ENCODE measurements around the gene RASEF. TPM values are rescaled to one million over a fixed set of nuclear protein-coding genes. Genes with fewer than 3 reads are reported as not detected.

Gene RASEF
- polyA plus RNA-seq, 2 of the 4 experiments (the other 2 are of a cell fraction) = 5.1 to 8.8 TPM

- no peak overlapping the region for H3K4me2 ChIP-seq
- H3K4me1 ChIP-seq = no peaks in the 10 kb centered on the region
- ATAC-seq (no peak), DNase-seq (ENCODE audit: low read depth in 1 of 2, low spot score in 1 of 2) (no peak), FAIRE-seq (no peak)
- ChIA-PET CTCF (interaction anchor here (0.6 to 1.0 kb wide), 2 partner anchors 22 to 88 kb away, joined by 3 read pairs; no protein-coding TSS in a partner anchor), POLR2A (no interaction called here)
- no peak overlapping the region for H3K4me3 ChIP-seq
- TF ChIP-seq USF2 (IDR thresholded peaks at IDR 0.05) = no peak
- TF ChIP-seq ELK1 (IDR thresholded peaks at IDR 0.05; ENCODE audit: low read depth, low read length) = no peak
- TF ChIP-seq SREBF2 (IDR thresholded peaks at IDR 0.05) = no peak
- TF ChIP-seq NPAS2 (CRISPR knock-in tag; IDR thresholded peaks at IDR 0.05; ENCODE audit: borderline replicate concordance) = no peak
- no peak for TF ChIP-seq SMC3 (IDR thresholded peaks at IDR 0.05)
- no peak for TF ChIP-seq CBX8 (IDR thresholded peaks at IDR 0.05)
- TF ChIP-seq FOXS1 (CRISPR knock-in tag; IDR thresholded peaks at IDR 0.05) = no peak
- no peak for TF ChIP-seq ATOH8 (CRISPR knock-in tag; IDR thresholded peaks at IDR 0.05; ENCODE audit: low read depth)
- no peak for TF ChIP-seq GATA3 (IDR thresholded peaks at IDR 0.05; ENCODE audit: borderline replicate concordance)
- TF ChIP-seq EHF (CRISPR knock-in tag; IDR thresholded peaks at IDR 0.05) = no peak
- TF ChIP-seq CHD4 (IDR thresholded peaks at IDR 0.05; ENCODE audit: borderline replicate concordance) = no peak
- TF ChIP-seq JUNB (IDR thresholded peaks at IDR 0.05) = no peak
- no peak for TF ChIP-seq REST (IDR thresholded peaks at IDR 0.05)
- no peak for TF ChIP-seq MAX (IDR thresholded peaks at IDR 0.05)
- TF ChIP-seq ZNF302 (CRISPR knock-in tag; IDR thresholded peaks at IDR 0.05) = no peak
- no peak for TF ChIP-seq HDAC2 (IDR thresholded peaks at IDR 0.05)
- TF ChIP-seq KDM1A (IDR thresholded peaks at IDR 0.05; ENCODE audit: low read depth) = no peak
- no peak for TF ChIP-seq E2F6 (IDR thresholded peaks at IDR 0.05; ENCODE audit: borderline replicate concordance, low read depth)
- TF ChIP-seq FOSB (CRISPR knock-in tag; IDR thresholded peaks at IDR 0.05) = no peak
- TF ChIP-seq RCOR1 (IDR thresholded peaks at IDR 0.05; ENCODE audit: low read depth, low read length) = no peak
- 76% methylated on average over 5 of the region's 5 CpGs for WGBS (ENCODE audit: missing lambda C conversion rate)
- H3K9me3 ChIP-seq = no peaks in the 10 kb centered on the region
- no peak overlapping the region for H3K27ac ChIP-seq
Observed at GRCh38 chr9:82987370-82988189, 75.4 kb downstream of the RASEF start.
